ENCODE measurements around the gene CYBA. TPM values are rescaled to one million over a fixed set of nuclear protein-coding genes. Genes with fewer than 3 reads are reported as not detected.
"Not testable (repeated sequence)": the region's sequence is repeated elsewhere in the genome, so short reads cannot be mapped to it uniquely, and the experiment has no call there.

The CYBA gene
- total RNA-seq, 2 donors from 2014 or later, result 82.0 to 132 TPM

DNA sequence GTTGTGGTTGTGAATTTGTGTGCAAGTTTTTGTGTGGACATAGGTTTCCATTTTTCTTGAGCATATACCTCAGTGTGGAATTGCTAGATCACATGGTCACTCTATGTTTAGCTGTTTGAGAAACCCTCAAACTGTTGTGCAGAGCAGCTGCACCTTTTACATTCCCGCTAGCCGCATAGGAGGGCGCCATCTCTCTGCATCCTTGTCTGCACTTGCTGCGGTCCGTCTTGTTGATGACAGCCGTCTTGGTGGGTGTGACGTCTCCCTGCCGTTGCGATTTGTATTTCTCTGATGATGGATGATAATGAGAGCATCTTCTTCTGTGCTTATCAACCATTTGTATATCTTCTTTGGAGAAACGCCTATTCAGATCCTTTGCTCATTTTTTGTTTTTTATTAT, 37.6 kb downstream of the CYBA start:
- H3K36me3 ChIP-seq, result peaks cover 37% of the 10 kb centered on the region

DNA sequence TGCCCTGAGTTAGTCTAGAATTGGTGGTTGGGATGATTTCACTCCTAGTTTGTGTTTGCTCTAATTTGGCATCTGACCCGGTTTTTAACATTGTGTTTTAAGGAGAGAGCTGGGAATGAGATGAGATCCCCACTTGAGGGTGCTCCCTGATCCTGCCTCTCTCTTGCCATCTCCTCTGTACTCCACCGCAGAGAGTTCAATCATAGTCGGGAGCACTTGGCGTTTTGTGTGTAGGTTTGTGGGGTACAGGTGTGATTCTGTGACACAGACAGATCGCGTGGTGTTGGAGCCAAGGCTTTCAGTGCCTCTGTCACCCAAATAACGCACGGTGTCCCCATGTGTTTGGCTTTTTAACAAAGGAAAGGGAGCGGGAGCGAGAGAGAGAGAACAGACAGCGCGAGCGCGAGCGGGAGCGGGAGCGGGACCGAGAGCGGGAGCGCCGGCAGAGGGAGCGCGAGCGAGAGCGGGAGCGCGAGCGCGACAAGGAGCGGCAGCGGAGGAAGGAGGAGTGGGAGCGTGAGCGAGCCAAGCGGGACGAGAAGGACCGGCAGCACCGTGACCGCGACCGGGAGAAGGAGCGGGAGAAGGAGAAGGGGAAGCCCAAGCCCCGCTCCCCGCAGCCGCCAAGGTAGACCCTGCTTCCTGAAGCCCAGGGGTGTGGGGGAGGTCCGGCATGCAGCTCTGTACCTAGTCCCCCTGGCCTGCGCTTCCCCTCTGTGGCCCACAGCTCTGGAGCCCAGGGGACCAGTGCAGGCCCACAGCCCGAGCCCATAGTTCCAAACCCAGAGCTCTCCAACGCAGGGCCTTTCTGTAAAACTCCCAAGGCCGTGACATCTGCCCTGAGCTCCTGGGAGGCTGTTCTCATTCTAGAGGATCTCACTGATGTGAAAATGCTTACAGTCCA, 39.7 kb downstream of the CYBA start:
- H3K4me1 ChIP-seq, result peaks cover 0 to 9% of the 10 kb centered on the region in 2 donors
- H3K9me3 ChIP-seq, result no peaks in the 10 kb centered on the region
- DNase-seq (ENCODE audit: low spot score), result no peak
- no peak overlapping the region for H3K27ac ChIP-seq
- H3K36me3 ChIP-seq, result peaks cover 41% of the 10 kb centered on the region
- no peak overlapping the region for H3K4me3 ChIP-seq
- TF ChIP-seq, protein P1, sequence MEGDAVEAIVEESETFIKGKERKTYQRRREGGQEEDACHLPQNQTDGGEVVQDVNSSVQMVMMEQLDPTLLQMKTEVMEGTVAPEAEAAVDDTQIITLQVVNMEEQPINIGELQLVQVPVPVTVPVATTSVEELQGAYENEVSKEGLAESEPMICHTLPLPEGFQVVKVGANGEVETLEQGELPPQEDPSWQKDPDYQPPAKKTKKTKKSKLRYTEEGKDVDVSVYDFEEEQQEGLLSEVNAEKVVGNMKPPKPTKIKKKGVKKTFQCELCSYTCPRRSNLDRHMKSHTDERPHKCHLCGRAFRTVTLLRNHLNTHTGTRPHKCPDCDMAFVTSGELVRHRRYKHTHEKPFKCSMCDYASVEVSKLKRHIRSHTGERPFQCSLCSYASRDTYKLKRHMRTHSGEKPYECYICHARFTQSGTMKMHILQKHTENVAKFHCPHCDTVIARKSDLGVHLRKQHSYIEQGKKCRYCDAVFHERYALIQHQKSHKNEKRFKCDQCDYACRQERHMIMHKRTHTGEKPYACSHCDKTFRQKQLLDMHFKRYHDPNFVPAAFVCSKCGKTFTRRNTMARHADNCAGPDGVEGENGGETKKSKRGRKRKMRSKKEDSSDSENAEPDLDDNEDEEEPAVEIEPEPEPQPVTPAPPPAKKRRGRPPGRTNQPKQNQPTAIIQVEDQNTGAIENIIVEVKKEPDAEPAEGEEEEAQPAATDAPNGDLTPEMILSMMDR (IDR thresholded peaks at IDR 0.05), result no peak
- H3K27me3 ChIP-seq, result no peaks in the 10 kb centered on the region

More for the DNA sequence above, 37.6 kb downstream of the CYBA start:
- no peak overlapping the region for H3K27ac ChIP-seq
- H3K4me3 ChIP-seq, result no peak overlapping the region
- peaks cover 0 to 9% of the 10 kb centered on the region in 2 donors for H3K4me1 ChIP-seq
- TF ChIP-seq, protein P1 (IDR thresholded peaks at IDR 0.05), result no peak
- H3K27me3 ChIP-seq, result no peaks in the 10 kb centered on the region
- DNase-seq (ENCODE audit: low spot score), result no peak
- no peaks in the 10 kb centered on the region for H3K9me3 ChIP-seq

DNA sequence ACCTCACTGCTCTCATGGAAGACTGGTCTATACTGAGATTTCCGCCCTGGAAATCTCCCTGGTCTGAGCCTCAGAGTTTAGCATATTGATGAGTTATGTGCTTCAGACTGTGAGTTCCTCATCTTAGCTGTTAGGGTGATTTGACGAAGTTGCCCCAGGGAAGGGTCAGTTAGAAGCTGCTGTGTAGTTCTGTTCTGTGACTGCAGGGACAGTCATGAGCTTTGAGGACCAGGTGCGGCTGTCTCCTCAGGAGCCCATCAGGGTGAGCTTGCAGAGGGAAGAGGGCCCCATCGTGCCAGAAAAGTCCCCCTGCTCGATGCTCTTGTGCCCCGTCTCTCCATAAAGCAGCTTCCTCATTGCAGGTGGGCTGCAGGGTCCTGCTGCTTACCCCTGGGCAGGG, 40.8 kb downstream of the CYBA start:
- H3K27ac ChIP-seq, result no peak overlapping the region
- H3K4me1 ChIP-seq, result no peaks in the 10 kb centered on the region
- no peak for DNase-seq (ENCODE audit: low spot score)
- no peak overlapping the region for H3K4me3 ChIP-seq
- TF ChIP-seq, protein P1 (IDR thresholded peaks at IDR 0.05), result no peak
- H3K27me3 ChIP-seq, result no peaks in the 10 kb centered on the region
- peaks cover 49% of the 10 kb centered on the region for H3K36me3 ChIP-seq
- no peaks in the 10 kb centered on the region for H3K9me3 ChIP-seq

GRCh38 chr16:88609426-88609825, 41.4 kb downstream of the CYBA start:
- not testable (repeated sequence) for H3K27ac ChIP-seq
- peaks cover 53% of the 10 kb centered on the region for H3K36me3 ChIP-seq

GRCh38 chr16:88608076-88608475, 42.8 kb downstream of the CYBA start:
- no peaks in the 10 kb centered on the region for H3K27me3 ChIP-seq
- TF ChIP-seq, protein P1 (IDR thresholded peaks at IDR 0.05), result no peak

More at GRCh38 chr16:88609426-88609825, 41.4 kb downstream of the CYBA start:
- not testable (repeated sequence) for DNase-seq (ENCODE audit: low spot score); H3K9me3 ChIP-seq; H3K27me3 ChIP-seq; H3K4me3 ChIP-seq; H3K4me1 ChIP-seq

DNA sequence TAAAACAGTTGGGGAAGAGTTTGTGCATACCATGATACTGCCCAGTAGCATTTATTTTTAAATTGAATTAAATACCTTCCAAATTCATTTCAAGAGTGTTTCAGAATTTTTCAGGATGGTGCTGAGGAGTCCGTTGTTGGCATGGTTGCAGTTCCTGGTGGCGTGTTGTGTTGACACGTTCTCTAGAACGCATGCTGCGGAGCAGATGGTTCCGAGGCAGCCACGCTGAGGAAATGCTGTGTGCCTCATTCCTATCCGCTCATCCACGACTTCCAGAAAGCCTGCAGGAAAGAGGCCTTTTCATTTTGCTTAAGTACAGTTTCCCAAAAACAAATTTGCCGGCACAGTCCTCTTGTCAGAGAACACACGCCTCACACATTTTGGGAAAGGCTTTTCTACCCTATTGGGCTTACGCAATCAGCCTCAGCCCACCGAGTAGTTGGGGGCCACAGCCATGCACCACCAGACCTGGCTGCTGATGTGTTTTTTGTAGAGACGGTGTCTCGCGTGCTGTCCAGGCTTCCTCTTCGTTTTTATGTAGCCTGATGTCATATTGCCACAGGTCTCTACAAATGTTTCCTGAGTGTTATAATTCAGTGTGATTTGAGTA, 44.6 kb downstream of the CYBA start:
- no peak overlapping the region for H3K4me3 ChIP-seq
- no peak for DNase-seq (ENCODE audit: low spot score)
- peaks cover 52% of the 10 kb centered on the region for H3K36me3 ChIP-seq
- TF ChIP-seq, protein P1 (IDR thresholded peaks at IDR 0.05), result no peak
- H3K4me1 ChIP-seq, result no peaks in the 10 kb centered on the region
- no peak overlapping the region for H3K27ac ChIP-seq
- H3K27me3 ChIP-seq, result no peaks in the 10 kb centered on the region
- H3K9me3 ChIP-seq, result no peaks in the 10 kb centered on the region

More at GRCh38 chr16:88608076-88608475, 42.8 kb downstream of the CYBA start:
- no peak for DNase-seq (ENCODE audit: low spot score)
- no peak overlapping the region for H3K27ac ChIP-seq
- no peaks in the 10 kb centered on the region for H3K4me1 ChIP-seq
- H3K36me3 ChIP-seq, result peaks cover 52% of the 10 kb centered on the region
- no peaks in the 10 kb centered on the region for H3K9me3 ChIP-seq
- H3K4me3 ChIP-seq, result no peak overlapping the region
